Liver (tissue), 3 donors: Measurements from ENCODE around the gene COL6A2.

Experiments used
- EGR1 ChIP-seq, 2 donors: IDR thresholded peaks; 2 replicates each; pipeline ENCODE4 v1.6.1; 2016 to 2018; ENCODE audit warnings: antibody characterized with exemption in 2 of 2, low read depth in 2 of 2
- GABPA ChIP-seq, 2 donors: IDR thresholded peaks in 1 of 2; conservative IDR thresholded peaks in 1 of 2; 2 replicates each; pipeline ENCODE4 v1.6.1; 2016; ENCODE audit warnings: antibody characterized with exemption in 2 of 2, mild to moderate bottlenecking in 1 of 2, moderate library complexity in 1 of 2
- HNF4A ChIP-seq, 2 donors: conservative IDR thresholded peaks; 2 replicates each; pipeline ENCODE4 v1.6.1; 2016; ENCODE audit warnings: antibody characterized with exemption in 2 of 2, mild to moderate bottlenecking in 2 of 2
- JUND ChIP-seq, 2 donors: IDR thresholded peaks; 2 replicates each; pipeline ENCODE4 v1.6.1; 2016; ENCODE audit warnings: antibody characterized with exemption in 2 of 2
- RAD21 ChIP-seq, 2 donors: IDR thresholded peaks; 2 replicates each; pipeline ENCODE4 v1.6.1; 2016; ENCODE audit warnings: antibody characterized with exemption in 2 of 2, mild to moderate bottlenecking in 2 of 2
- RXRA ChIP-seq, 2 donors: IDR thresholded peaks; 2 replicates each; pipeline ENCODE4 v1.6.1; 2017 to 2018; ENCODE audit warnings: antibody characterized with exemption in 2 of 2, mild to moderate bottlenecking in 1 of 2
- TAF1 ChIP-seq: conservative IDR thresholded peaks from 2 replicates; pipeline ENCODE4 v1.6.1; 2016; ENCODE audit warnings: antibody characterized with exemption, mild to moderate bottlenecking
- YY1 ChIP-seq: IDR thresholded peaks from 2 replicates; pipeline ENCODE4 v1.6.1; 2016; ENCODE audit warnings: antibody characterized with exemption, mild to moderate bottlenecking
- TF ChIP-seq, protein P1 (sequence below): IDR thresholded peaks from 2 replicates; pipeline ENCODE4 v1.6.1; 2016; ENCODE audit warnings: antibody characterized with exemption
- TF ChIP-seq, protein P2 (sequence below): fragments of 150-350 bp; IDR thresholded peaks from 2 replicates; pipeline ENCODE4 v1.5.1; 2017; ENCODE audit warnings: improper control_type of control experiment, low read depth, low read length; ENCODE audit not compliant: missing input control
- TF ChIP-seq, protein P3 (sequence below): IDR thresholded peaks from 2 replicates; pipeline ENCODE4 v1.6.1; 2016; ENCODE audit warnings: antibody characterized with exemption, mild to moderate bottlenecking
- donor health status: healthy.
- donor health status: healthy.

DNA sequence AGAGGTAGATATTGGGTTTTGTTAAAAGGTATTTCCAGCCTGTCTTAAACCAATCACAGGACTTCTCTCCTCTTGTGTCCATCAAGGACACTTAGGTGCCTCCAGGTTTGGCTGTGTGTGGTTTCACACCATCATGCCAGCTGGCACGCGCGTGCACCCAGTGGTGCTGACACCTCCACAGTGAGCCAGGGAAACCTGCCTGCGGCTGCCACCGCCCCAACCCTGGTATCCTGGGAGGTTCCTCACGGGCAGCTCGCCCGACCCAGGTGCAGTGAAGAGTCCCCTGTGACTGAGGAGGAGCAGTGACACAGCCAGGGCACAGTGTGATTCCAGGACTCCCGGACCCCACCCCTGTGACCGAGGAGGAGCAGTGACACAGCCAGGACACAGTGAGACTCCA lies 13.2 kb upstream of the COL6A2 start:
- TF ChIP-seq RAD21 (IDR thresholded peaks at IDR 0.05) (no peak), TAF1 (no peak), JUND (IDR thresholded peaks at IDR 0.05) (no peak), HNF4A (conservative IDR thresholded peaks at IDR 0.05) (no peak), GABPA (IDR thresholded peaks at IDR 0.05 in 1 of 2, conservative IDR thresholded peaks at IDR 0.05 in 1 of 2) (no peak), YY1 (no peak), RXRA (IDR thresholded peaks at IDR 0.05) (no peak), EGR1 (IDR thresholded peaks at IDR 0.05; ENCODE audit: low read depth in 2 of 2) (no peak)
- TF ChIP-seq, protein P1, sequence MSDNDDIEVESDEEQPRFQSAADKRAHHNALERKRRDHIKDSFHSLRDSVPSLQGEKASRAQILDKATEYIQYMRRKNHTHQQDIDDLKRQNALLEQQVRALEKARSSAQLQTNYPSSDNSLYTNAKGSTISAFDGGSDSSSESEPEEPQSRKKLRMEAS = no peak
- TF ChIP-seq, protein P2, sequence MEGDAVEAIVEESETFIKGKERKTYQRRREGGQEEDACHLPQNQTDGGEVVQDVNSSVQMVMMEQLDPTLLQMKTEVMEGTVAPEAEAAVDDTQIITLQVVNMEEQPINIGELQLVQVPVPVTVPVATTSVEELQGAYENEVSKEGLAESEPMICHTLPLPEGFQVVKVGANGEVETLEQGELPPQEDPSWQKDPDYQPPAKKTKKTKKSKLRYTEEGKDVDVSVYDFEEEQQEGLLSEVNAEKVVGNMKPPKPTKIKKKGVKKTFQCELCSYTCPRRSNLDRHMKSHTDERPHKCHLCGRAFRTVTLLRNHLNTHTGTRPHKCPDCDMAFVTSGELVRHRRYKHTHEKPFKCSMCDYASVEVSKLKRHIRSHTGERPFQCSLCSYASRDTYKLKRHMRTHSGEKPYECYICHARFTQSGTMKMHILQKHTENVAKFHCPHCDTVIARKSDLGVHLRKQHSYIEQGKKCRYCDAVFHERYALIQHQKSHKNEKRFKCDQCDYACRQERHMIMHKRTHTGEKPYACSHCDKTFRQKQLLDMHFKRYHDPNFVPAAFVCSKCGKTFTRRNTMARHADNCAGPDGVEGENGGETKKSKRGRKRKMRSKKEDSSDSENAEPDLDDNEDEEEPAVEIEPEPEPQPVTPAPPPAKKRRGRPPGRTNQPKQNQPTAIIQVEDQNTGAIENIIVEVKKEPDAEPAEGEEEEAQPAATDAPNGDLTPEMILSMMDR = no peak
- TF ChIP-seq, protein P3, sequence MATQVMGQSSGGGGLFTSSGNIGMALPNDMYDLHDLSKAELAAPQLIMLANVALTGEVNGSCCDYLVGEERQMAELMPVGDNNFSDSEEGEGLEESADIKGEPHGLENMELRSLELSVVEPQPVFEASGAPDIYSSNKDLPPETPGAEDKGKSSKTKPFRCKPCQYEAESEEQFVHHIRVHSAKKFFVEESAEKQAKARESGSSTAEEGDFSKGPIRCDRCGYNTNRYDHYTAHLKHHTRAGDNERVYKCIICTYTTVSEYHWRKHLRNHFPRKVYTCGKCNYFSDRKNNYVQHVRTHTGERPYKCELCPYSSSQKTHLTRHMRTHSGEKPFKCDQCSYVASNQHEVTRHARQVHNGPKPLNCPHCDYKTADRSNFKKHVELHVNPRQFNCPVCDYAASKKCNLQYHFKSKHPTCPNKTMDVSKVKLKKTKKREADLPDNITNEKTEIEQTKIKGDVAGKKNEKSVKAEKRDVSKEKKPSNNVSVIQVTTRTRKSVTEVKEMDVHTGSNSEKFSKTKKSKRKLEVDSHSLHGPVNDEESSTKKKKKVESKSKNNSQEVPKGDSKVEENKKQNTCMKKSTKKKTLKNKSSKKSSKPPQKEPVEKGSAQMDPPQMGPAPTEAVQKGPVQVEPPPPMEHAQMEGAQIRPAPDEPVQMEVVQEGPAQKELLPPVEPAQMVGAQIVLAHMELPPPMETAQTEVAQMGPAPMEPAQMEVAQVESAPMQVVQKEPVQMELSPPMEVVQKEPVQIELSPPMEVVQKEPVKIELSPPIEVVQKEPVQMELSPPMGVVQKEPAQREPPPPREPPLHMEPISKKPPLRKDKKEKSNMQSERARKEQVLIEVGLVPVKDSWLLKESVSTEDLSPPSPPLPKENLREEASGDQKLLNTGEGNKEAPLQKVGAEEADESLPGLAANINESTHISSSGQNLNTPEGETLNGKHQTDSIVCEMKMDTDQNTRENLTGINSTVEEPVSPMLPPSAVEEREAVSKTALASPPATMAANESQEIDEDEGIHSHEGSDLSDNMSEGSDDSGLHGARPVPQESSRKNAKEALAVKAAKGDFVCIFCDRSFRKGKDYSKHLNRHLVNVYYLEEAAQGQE = no peak
